Right cardiac atrium (tissue), 5 donors: Measurements from ENCODE around the gene CEP41. TPM values are rescaled to one million over a fixed set of nuclear protein-coding genes. Genes with fewer than 3 reads are reported as not detected.

Experiments
- ATAC-seq, 2 donors: fragments of 200-7000 bp; cut with Tn5 transposase; one replicate each; pipeline versions ENCODE4 v1.8.0 to v1.9.1; 2020; ENCODE audit warnings: moderate library complexity in 2 of 2, mild to moderate bottlenecking in 1 of 2
- DNase-seq, 3 donors: peaks; one replicate each; pipeline ENCODE4 v3.0.0-alpha.2; 2020
- H3K27ac ChIP-seq: one replicate; pipeline ENCODE4 v1.5.1; 2013; ENCODE audit warnings: mild to moderate bottlenecking, low read length, control low read depth, moderate library complexity
- H3K27me3 ChIP-seq: one replicate; pipeline ENCODE4 v1.6.1; 2013; ENCODE audit not compliant: control insufficient read depth, insufficient read depth
- H3K4me1 ChIP-seq: one replicate; pipeline ENCODE4 v1.6.1; 2013; ENCODE audit warnings: low read length; ENCODE audit not compliant: control insufficient read depth, insufficient read depth
- H3K4me3 ChIP-seq: one replicate; pipeline ENCODE4 v1.5.1; 2013; ENCODE audit warnings: low read length, control low read depth
- H3K9me3 ChIP-seq: one replicate; pipeline ENCODE4 v1.6.1; 2013; ENCODE audit warnings: low read length; ENCODE audit not compliant: control insufficient read depth
- WGBS: extraction: QIAGEN DNeasy Blood & Tissue Kit; methylation state at CpG from one replicate; pipeline ENCODE4 v1.1.7; 2013; 5-methylcytosine and 5-hydroxymethylcytosine counted together
- intact Hi-C, 4 donors: fragments of 100-400 bp; cut with DNase I; formaldehyde crosslinking; loops; one replicate each; pipeline versions ENCODE4 v1.11.0 to v1.14.0; 2022 to 2023
- polyA plus RNA-seq: library from polyadenylated mRNA; stranded (reverse); fragments of 200-250 nt; gene quantifications from one replicate; pipeline ENCODE4 v1.2.3, GENCODE V29; 2013
- total RNA-seq, 4 donors: library from RNA; stranded (reverse); fragmentation: NEBNext Ultra II Directional; extraction: Animal tissue kit (Norgen Biotek cat#: 25700); gene quantifications; one replicate each; pipeline ENCODE4 v1.2.1, GENCODE V29; 2021
- donor health status: healthy with polysubstance abuse.
- donor health status: DM: no; HTN: yes; CAD: no.
- donor health status: DM: no; HTN: no; CAD: no.
- donor health status: DM: no; HTN: yes; CAD: no; lungs with severe emphysema.
- donor health status: DM: yes; HTN: yes; CAD: no.

Gene CEP41
- total and polyA plus RNA-seq, 5 donors = 3.0 to 7.5 (median 6.0) TPM

- Histone ChIP-seq H3K27ac (no peak overlapping the region), H3K27me3 (no peaks in the 10 kb centered on the region), H3K9me3 (no peaks in the 10 kb centered on the region), H3K4me1 (no peaks in the 10 kb centered on the region), H3K4me3 (no peak overlapping the region)
- 41% methylated on average over 8 of the region's 8 CpGs for WGBS
- no peak for ATAC-seq
- no peak for DNase-seq
- intact Hi-C loops = no loop called here
Observed at GRCh38 chr7:130345136-130345535, 95.7 kb downstream of the CEP41 start.

GRCh38 chr7:130344271-130344866 is 96.4 kb downstream of the CEP41 start, which contains the start of gene CPA5:
Gene CPA5 (plus strand): TSS chr7:130344816. CDS start chr7:130346486, 1,670 bp downstream.
- Histone ChIP-seq H3K9me3 (no peaks in the 10 kb centered on the region), H3K27me3 (no peaks in the 10 kb centered on the region), H3K4me1 (no peaks in the 10 kb centered on the region), H3K27ac (no peak within 1 kb of the TSS), H3K4me3 (no peak within 1 kb of the TSS)
- intact Hi-C loops = loop anchor here in 1 of 4 donors (5.0 kb wide), 1 partner anchor 363 kb away; no protein-coding TSS in a partner anchor
- WGBS = 96% methylated on average over 5 of the region's 5 CpGs
- no peak for DNase-seq
- ATAC-seq = no peak

Other genes with a start within 250 kb of the CEP41 start
- 1 to 10 TPM; 8.9 to 9.8 (median 9.3) TPM for gene TMEM209, start 235.6 kb downstream of the CEP41 start, total RNA-seq
- gene TMEM209, start 235.6 kb downstream of the CEP41 start, polyA plus RNA-seq = 5.2 TPM
- gene SSMEM1, start 233.2 kb downstream of the CEP41 start, total RNA-seq = not detected
- not detected for gene SSMEM1, start 233.2 kb downstream of the CEP41 start, polyA plus RNA-seq
- gene CPA2, start 174.2 kb downstream of the CEP41 start, total RNA-seq = under 1 TPM in 1 of 4 donors, not detected in 3; 0.67 TPM
- gene CPA2, start 174.2 kb downstream of the CEP41 start, polyA plus RNA-seq = 0.05 TPM
- gene CPA4, start 147.9 kb downstream of the CEP41 start, total RNA-seq = under 1 TPM in 3 of 4 donors, not detected in 1; 0.34 to 0.84 (median 0.65) TPM
- 0.02 TPM for gene CPA4, start 147.9 kb downstream of the CEP41 start, polyA plus RNA-seq
- not detected for gene CPA5, start 96.2 kb downstream of the CEP41 start, total RNA-seq
- not detected for gene CPA5, start 96.2 kb downstream of the CEP41 start, polyA plus RNA-seq
- gene CPA1, start 60.5 kb downstream of the CEP41 start, total RNA-seq = 1 to 10 TPM in 1 of 4 donors, not detected in 3; 1.0 TPM
- gene CPA1, start 60.5 kb downstream of the CEP41 start, polyA plus RNA-seq = 0.36 TPM
- 10 to 100 TPM; 16.2 to 29.7 (median 20.3) TPM for gene MEST, start 51.1 kb upstream of the CEP41 start, total RNA-seq
- gene MEST, start 51.1 kb upstream of the CEP41 start, polyA plus RNA-seq = 8.2 TPM
- 10 to 100 TPM; 14.9 to 18.1 (median 15.6) TPM for gene COPG2, start 227.7 kb upstream of the CEP41 start, total RNA-seq
- 9.4 TPM for gene COPG2, start 227.7 kb upstream of the CEP41 start, polyA plus RNA-seq
- not detected for gene TSGA13, start 245.5 kb upstream of the CEP41 start, total RNA-seq
- not detected for gene TSGA13, start 245.5 kb upstream of the CEP41 start, polyA plus RNA-seq